Osteoblast (primary cell): ENCODE results near the gene MTCL1. TPM values are rescaled to one million over a fixed set of nuclear protein-coding genes. Genes with fewer than 3 reads are reported as not detected.

ENCODE experiments used
- DNase-seq: peaks from one replicate; pipeline ENCODE4 v3.0.0; 2011; ENCODE audit warnings: low spot score, mixed read lengths; ENCODE audit not compliant: insufficient read length; ENCODE audit errors: missing footprints
- H2AFZ ChIP-seq: 2 replicates; pipeline ENCODE4 v1.6.0; 2011; ENCODE audit warnings: mild to moderate bottlenecking, low read length
- H3K27ac ChIP-seq: 2 replicates; pipeline ENCODE4 v1.5.1; 2011; ENCODE audit warnings: mild to moderate bottlenecking, low read depth, low read length, moderate library complexity
- H3K27me3 ChIP-seq: 2 replicates; pipeline ENCODE4 v1.6.0; 2012; ENCODE audit warnings: mild to moderate bottlenecking, control low read depth, inconsistent platforms, low read length, moderate library complexity; ENCODE audit not compliant: insufficient read depth
- H3K36me3 ChIP-seq: 2 replicates; pipeline ENCODE4 v1.5.1; 2011; ENCODE audit warnings: mild to moderate bottlenecking, low read length, control low read depth, moderate library complexity; ENCODE audit not compliant: insufficient read depth
- H3K4me1 ChIP-seq: 2 replicates; pipeline ENCODE4 v1.5.1; 2011; ENCODE audit warnings: mild to moderate bottlenecking, low read length, control low read depth, moderate library complexity; ENCODE audit not compliant: insufficient read depth
- H3K4me2 ChIP-seq: 2 replicates; pipeline ENCODE4 v1.6.0; 2011; ENCODE audit warnings: mild to moderate bottlenecking, low read length; ENCODE audit not compliant: insufficient read depth
- H3K4me3 ChIP-seq: fragments of 200-600 bp; sonication (generic); 3 replicates; pipeline ENCODE4 v1.5.1; 2012; ENCODE audit warnings: mild to moderate bottlenecking, low read length, inconsistent platforms; ENCODE audit not compliant: insufficient read depth
- H3K79me2 ChIP-seq: 2 replicates; pipeline ENCODE4 v1.6.0; 2012; ENCODE audit warnings: mild to moderate bottlenecking, low read length, control low read depth, inconsistent platforms; ENCODE audit not compliant: insufficient read depth
- H3K9me3 ChIP-seq: 2 replicates; pipeline ENCODE4 v1.5.1; 2011; ENCODE audit warnings: low read depth, low read length, control low read depth
- H4K20me1 ChIP-seq: 2 replicates; pipeline ENCODE4 v1.6.0; 2012; ENCODE audit warnings: mild to moderate bottlenecking, low read length, control low read depth; ENCODE audit not compliant: insufficient read depth
- total RNA-seq: library from RNA; depleted of rRNA; stranded (reverse); fragments of >200 nt; gene quantifications from 2 replicates; pipeline ENCODE4 v1.2.3, GENCODE V29; 2012
- TF ChIP-seq, protein P1 (sequence below): IDR thresholded peaks from 2 replicates; pipeline ENCODE4 v1.5.1; 2011; ENCODE audit warnings: mild to moderate bottlenecking, low read depth, low read length, moderate library complexity; ENCODE audit errors: extremely low read depth

MTCL1 gene
- total RNA-seq, 1 donor: 38.0 TPM

DNA sequence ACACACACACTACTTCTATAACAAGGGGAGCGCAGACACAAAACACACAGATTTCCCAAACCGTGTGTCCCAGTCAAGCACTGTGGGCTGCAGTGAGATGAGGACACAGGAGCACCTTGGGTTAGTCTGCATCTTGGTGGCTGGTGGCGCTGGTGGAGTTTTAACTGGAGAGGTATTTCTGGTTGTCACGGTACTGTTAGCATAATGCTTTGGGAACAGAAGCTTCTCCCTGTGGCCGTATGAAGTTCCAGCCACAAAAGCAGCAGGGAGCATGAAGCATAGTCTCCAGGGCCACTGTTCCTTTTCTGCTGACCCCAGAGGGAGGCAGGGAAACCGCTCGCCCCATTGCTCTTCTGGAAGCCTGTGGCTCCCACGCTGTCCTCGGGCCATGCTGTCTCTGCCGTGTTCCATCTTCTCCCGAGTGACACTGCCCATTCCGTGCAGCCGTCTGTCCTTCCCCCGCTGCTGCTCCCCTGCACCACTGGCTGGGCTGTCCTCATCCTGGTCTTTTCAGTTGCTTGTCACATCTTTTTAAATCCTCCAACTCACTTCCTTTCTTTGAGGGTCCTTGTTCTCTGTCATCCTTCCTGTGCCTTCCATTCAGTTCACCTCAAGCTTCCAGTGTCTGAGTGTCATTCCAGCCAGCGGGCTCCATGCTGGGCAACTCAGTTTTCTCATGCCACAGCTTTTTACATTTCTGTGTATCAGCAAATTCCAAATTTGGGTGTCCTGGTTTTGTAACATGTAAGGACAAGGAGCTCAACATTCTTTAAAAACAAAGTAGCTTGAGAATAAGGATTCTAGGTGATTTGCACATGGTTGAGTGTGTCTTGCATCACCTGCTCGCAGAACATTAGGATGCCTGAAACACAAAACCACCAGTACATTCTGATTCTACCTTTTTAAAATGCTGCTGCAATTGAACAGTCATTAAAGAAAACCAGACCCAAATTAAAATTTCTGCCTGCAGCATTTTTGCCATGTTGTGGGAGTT is 125.0 kb downstream of the MTCL1 start:
- no peak overlapping the region for H3K27ac ChIP-seq

DNA sequence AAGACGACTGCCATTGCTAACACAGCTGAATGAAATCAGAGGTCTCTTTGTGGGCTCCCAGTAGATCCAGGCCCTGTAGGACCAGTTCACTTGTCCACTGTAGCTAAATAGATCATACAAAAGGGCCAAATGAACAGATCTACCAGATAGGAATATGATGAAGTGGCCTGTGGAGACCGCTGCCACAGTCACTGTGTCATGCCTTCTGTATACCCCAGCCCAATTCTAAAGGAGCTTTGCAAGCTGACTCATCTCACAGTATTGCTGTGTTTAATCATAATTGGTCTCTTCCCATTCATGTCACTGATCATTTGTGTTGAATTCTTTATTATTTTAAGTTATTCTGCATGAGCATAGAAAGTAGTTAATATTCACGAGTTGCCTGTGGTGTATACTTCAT is 125.8 kb downstream of the MTCL1 start:
- Histone ChIP-seq H3K36me3 (peaks cover 6% of the 10 kb centered on the region), H3K4me2 (no peak overlapping the region), H3K27ac (no peak overlapping the region), H3K79me2 (no peaks in the 10 kb centered on the region), H3K27me3 (no peaks in the 10 kb centered on the region), H3K9me3 (no peaks in the 10 kb centered on the region), H4K20me1 (no peaks in the 10 kb centered on the region), H3K4me1 (peaks cover 13% of the 10 kb centered on the region), H2AFZ (no peak overlapping the region), H3K4me3 (no peak overlapping the region)
- DNase-seq: no peak
- TF ChIP-seq, protein P1, sequence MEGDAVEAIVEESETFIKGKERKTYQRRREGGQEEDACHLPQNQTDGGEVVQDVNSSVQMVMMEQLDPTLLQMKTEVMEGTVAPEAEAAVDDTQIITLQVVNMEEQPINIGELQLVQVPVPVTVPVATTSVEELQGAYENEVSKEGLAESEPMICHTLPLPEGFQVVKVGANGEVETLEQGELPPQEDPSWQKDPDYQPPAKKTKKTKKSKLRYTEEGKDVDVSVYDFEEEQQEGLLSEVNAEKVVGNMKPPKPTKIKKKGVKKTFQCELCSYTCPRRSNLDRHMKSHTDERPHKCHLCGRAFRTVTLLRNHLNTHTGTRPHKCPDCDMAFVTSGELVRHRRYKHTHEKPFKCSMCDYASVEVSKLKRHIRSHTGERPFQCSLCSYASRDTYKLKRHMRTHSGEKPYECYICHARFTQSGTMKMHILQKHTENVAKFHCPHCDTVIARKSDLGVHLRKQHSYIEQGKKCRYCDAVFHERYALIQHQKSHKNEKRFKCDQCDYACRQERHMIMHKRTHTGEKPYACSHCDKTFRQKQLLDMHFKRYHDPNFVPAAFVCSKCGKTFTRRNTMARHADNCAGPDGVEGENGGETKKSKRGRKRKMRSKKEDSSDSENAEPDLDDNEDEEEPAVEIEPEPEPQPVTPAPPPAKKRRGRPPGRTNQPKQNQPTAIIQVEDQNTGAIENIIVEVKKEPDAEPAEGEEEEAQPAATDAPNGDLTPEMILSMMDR: no peak

More for the DNA sequence above, 125.0 kb downstream of the MTCL1 start:
- TF ChIP-seq, protein P1: no peak
- DNase-seq: no peak
- H3K9me3 ChIP-seq: no peaks in the 10 kb centered on the region
- no peaks in the 10 kb centered on the region for H4K20me1 ChIP-seq
- H3K36me3 ChIP-seq: peaks cover 11% of the 10 kb centered on the region
- H3K4me1 ChIP-seq: peaks cover 9% of the 10 kb centered on the region
- no peak overlapping the region for H3K4me3 ChIP-seq
- H3K79me2 ChIP-seq: no peaks in the 10 kb centered on the region
- no peak overlapping the region for H3K4me2 ChIP-seq
- H3K27me3 ChIP-seq: no peaks in the 10 kb centered on the region
- H2AFZ ChIP-seq: no peak overlapping the region

DNA sequence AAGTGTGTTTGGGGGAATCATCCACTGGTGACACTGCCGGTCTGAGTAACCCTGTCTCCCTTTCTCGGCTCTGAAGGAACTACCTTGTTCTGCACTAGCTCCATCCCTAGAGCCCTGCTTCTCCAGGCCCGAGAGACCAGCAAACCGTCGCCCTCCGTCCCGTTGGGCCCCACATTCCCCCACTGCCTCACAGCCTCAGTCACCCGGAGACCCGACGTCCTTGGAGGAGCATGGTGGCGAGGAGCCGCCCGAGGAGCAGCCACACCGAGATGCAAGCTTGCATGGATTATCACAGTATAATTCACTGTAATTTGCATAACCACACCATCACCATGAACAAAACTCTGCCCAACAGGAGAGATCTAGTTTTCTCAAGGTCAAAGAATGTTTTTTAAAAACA is 126.2 kb downstream of the MTCL1 start:
- H3K4me1 ChIP-seq: peaks cover 13% of the 10 kb centered on the region
- TF ChIP-seq, protein P1: no peak

DNA sequence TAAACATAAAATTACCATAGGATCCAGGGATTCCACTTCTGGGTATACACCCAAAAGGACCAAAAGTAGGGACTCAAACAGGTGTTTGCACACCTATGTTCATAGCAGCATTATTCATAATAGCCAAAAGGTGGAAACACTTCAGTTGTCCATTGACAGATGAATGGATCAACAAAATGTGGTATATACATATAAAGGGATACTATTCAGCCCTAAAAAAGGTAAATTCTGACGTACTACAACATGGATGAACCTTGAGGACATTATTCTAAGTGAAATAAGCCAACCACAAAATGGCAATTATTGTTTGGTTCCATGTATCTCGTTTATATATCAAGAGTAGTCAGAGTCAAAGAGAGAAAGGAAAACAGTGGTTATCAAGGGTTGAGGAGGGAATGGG is 128.1 kb downstream of the MTCL1 start:
- Histone ChIP-seq H3K79me2 (no peaks in the 10 kb centered on the region), H3K4me1 (peaks cover 13% of the 10 kb centered on the region), H3K4me2 (no peak overlapping the region), H4K20me1 (no peaks in the 10 kb centered on the region), H3K27me3 (no peaks in the 10 kb centered on the region), H3K9me3 (no peaks in the 10 kb centered on the region), H3K4me3 (no peak overlapping the region), H3K27ac (no peak overlapping the region), H2AFZ (no peak overlapping the region), H3K36me3 (no peaks in the 10 kb centered on the region)
- DNase-seq: no peak
- TF ChIP-seq, protein P1: no peak

More for the DNA sequence above, 126.2 kb downstream of the MTCL1 start:
- H3K4me3 ChIP-seq: no peak overlapping the region
- peaks cover 3% of the 10 kb centered on the region for H3K36me3 ChIP-seq
- no peak overlapping the region for H3K27ac ChIP-seq
- no peaks in the 10 kb centered on the region for H4K20me1 ChIP-seq
- H3K79me2 ChIP-seq: no peaks in the 10 kb centered on the region
- H2AFZ ChIP-seq: no peak overlapping the region
- no peak overlapping the region for H3K4me2 ChIP-seq
- no peaks in the 10 kb centered on the region for H3K9me3 ChIP-seq
- H3K27me3 ChIP-seq: no peaks in the 10 kb centered on the region
- no peak for DNase-seq
